Stimulated activated CD8-positive, alpha-beta memory T cell treated with anti-CD3 and anti-CD28 coated beads, Interleukin-2, amount 100 ng/mL, for 48 hours (primary cell): Measurements from ENCODE around the gene ENTPD7.
A peak's percentile ranks its signal among the peaks of the same experiment; 100 is the strongest.
"Not testable (repeated sequence)": the region's sequence is repeated elsewhere in the genome, so short reads cannot be mapped to it uniquely, and the experiment has no call there.

Experiments
- DNase-seq, 2 donors: peaks; one replicate each; pipeline ENCODE4 v3.0.0-alpha.2; 2020; ENCODE audit warnings: low read depth in 2 of 2

ENTPD7 gene

GRCh38 chr10:99693933-99694583, 34.7 kb downstream of the ENTPD7 start:
- no peak for DNase-seq

GRCh38 chr10:99695761-99696160, 36.5 kb downstream of the ENTPD7 start:
- DNase-seq: no peak

- DNase-seq: no peak
Observed at GRCh38 chr10:99698504-99699080, 39.3 kb downstream of the ENTPD7 start.

- DNase-seq: no peak
Observed at GRCh38 chr10:99700649-99701048, 41.3 kb downstream of the ENTPD7 start.

- no peak for DNase-seq
Observed at GRCh38 chr10:99708428-99709012, 49.2 kb downstream of the ENTPD7 start.

GRCh38 chr10:99709480-99710229, 50.3 kb downstream of the ENTPD7 start:
- no peak for DNase-seq

- DNase-seq: no peak
Observed at GRCh38 chr10:99711129-99711719, 51.9 kb downstream of the ENTPD7 start.

GRCh38 chr10:99714446-99714845, 55.1 kb downstream of the ENTPD7 start:
- no peak for DNase-seq

- DNase-seq: no peak
Observed at GRCh38 chr10:99720387-99720786, 61.1 kb downstream of the ENTPD7 start.

GRCh38 chr10:99730026-99730425, 70.7 kb downstream of the ENTPD7 start:
- no peak for DNase-seq

- no peak for DNase-seq
Observed at GRCh38 chr10:99731306-99732032, 72.2 kb downstream of the ENTPD7 start.

GRCh38 chr10:99732033-99732842, 72.9 kb downstream of the ENTPD7 start, which contains the start of the genes COX15 and CUTC:
Gene COX15, minus strand, starts transcription at chr10:99732127. Its CDS starts 78 bp downstream, at chr10:99732049.
Gene CUTC, plus strand, starts transcription at chr10:99732234. Its CDS starts 115 bp downstream, at chr10:99732349.
- peak; percentile 90 to 93 for DNase-seq

- no peak for DNase-seq
Observed at GRCh38 chr10:99733366-99733765, 74.1 kb downstream of the ENTPD7 start.

GRCh38 chr10:99734111-99734510, 74.8 kb downstream of the ENTPD7 start:
- DNase-seq: not testable (repeated sequence)

GRCh38 chr10:99740260-99740659, 81.0 kb downstream of the ENTPD7 start:
- no peak for DNase-seq

GRCh38 chr10:99740933-99741559, 81.7 kb downstream of the ENTPD7 start:
- no peak for DNase-seq

- no peak for DNase-seq
Observed at GRCh38 chr10:99742254-99742653, 82.9 kb downstream of the ENTPD7 start.

GRCh38 chr10:99742701-99743100, 83.4 kb downstream of the ENTPD7 start:
- DNase-seq: no peak

GRCh38 chr10:99743841-99744240, 84.5 kb downstream of the ENTPD7 start:
- DNase-seq: no peak

- DNase-seq: not testable (repeated sequence)
Observed at GRCh38 chr10:99746166-99746565, 86.9 kb downstream of the ENTPD7 start.
